ENCODE measurements around the gene NOTCH1.

Gene NOTCH1

GRCh38 chr9:136462664-136463063 lies 83.2 kb downstream of the NOTCH1 start:
- DNase-seq, result no peak

GRCh38 chr9:136460772-136461325 lies 85.0 kb downstream of the NOTCH1 start:
- no peak for DNase-seq

DNA sequence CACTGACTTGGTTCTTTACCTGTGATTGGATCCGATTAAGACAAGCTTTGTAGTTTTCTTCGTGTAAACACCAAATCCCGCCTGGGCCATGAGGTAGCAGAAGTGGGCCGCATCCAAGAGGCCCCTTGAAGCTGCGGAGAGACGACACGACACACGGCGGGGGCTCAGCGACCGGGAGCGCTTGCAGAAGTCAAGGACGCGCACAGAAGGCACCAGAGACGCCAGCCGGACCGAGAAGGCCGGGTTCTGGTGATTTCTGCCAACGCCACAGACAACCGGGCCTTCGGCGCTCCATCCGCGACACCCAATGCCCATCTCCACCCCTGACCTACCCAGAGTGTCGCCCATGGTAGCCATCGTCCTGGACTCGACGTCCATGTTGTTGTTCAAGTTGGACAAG lies 86.4 kb downstream of the NOTCH1 start:
- DNase-seq, result no peak

GRCh38 chr9:136457326-136457725 lies 88.5 kb downstream of the NOTCH1 start:
- DNase-seq, result no peak

- no peak for DNase-seq
These were observed 89.6 kb downstream of the NOTCH1 start for GRCh38 chr9:136456258-136456657.

- no peak for DNase-seq
These were observed 90.5 kb downstream of the NOTCH1 start for GRCh38 chr9:136455043-136456002.

DNA sequence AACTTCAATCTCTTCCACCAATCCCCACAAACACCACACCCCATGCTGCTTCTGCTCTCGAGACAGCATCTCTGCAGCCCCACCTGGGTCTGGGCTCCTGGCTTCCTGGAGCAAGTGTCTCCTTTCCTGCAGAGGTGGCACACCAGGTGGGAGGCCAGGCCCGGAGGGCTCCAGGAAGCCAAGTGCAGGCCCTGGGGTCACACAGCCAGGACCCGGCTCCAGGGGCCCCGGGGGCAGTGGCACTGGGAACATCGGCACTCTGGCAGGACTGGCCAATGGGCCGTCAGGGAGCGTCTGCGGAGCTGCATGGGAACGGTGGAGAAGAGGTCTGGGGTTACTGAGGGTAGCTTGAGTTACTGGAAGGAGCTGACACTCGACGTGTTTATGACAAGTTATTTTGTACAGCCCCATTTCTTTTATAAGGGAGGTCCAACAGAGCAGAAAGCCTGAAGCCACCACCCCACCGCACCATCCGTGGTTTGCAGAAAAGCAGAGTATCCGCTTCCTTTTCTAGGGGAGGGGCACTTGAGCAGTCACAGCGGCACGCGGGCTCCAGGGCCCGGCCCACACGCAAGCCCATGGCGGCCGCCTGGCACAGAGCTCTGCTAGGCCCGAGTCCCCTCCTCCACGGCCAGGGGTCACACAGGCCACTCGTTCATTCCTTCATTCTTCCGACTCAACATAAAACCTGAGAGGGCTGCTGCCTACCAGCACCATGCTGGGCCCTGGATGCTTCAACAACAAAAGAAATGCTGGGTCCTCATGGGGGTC lies 91.6 kb downstream of the NOTCH1 start:
- DNase-seq, result no peak

DNA sequence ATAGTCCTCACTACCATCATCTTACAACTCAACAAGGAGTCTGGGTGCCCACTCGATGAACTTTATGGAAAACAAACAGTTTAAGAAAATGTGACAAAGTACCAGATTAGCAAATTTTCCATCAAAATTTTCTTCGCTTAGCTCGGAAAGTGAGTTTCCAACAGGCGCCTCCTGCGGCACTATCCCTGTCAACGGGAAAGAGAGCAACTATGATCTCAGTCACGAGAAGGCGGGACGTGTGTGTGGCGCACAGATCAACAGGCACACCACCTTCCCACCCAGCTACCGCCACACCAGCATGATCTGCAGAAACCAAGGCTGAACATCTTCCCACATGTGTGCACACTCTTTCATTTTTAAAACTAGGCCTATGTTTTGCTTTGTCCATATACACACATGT lies 92.5 kb downstream of the NOTCH1 start:
- no peak for DNase-seq

DNA sequence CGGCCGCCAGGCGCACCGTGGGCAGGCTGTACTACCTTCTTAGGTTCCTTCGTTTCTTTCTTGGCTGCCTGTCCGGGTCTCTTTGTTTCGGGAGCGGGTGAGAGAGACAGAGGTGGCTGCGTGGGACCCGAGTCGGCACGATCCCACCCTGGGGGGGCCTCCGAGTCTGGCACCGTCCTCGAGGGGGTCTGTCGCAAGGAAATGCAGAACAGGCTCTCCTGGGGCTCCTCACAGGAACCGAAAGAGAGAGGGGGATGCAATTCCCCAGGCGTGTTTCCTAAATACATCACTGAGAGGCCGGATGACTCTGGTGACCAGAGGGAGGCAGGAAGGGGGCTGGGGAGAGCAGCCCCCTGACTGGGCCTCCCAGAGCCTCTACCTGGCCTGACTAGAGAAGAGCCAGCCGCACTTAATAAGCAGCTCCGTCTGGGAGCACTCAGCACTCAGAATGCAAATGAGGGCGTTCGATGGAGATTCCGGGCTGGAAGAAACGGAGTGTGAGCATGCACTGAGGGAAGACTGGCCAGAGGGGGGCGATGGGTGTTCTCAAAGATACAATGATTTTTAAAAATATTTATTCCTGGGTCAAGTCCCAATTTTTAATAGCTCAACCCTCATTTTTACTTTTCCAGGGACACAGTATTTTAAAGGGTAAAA lies 94.5 kb downstream of the NOTCH1 start:
- no peak for DNase-seq

- DNase-seq, result no peak
These were observed 97.2 kb downstream of the NOTCH1 start for GRCh38 chr9:136448655-136449054.

GRCh38 chr9:136447173-136447778 lies 98.6 kb downstream of the NOTCH1 start:
- no peak for DNase-seq

- no peak for DNase-seq
These were observed 100.0 kb downstream of the NOTCH1 start for GRCh38 chr9:136445799-136446198.

Data from activated CD4-positive, alpha-beta T cell treated with anti-CD3 and anti-CD28 coated beads, Interleukin-2, amount 50 U/mL, for 48 hours (primary cell).